Activated naive CD8-positive, alpha-beta T cell treated with anti-CD3 and anti-CD28 coated beads for 36 hours (primary cell): ENCODE results near the gene UFSP2. TPM values are rescaled to one million over a fixed set of nuclear protein-coding genes. Genes with fewer than 3 reads are reported as not detected.

Source experiments
- DNase-seq: peaks from one replicate; pipeline ENCODE4 v3.0.0; 2021
- H3K27ac Mint-ChIP-seq: one replicate; pipeline ENCODE4 v1.8.0; 2022; ENCODE audit warnings: mild to moderate bottlenecking, moderate library complexity, mixed read lengths
- H3K27me3 Mint-ChIP-seq: one replicate; pipeline ENCODE4 v1.8.0; 2022; ENCODE audit warnings: mild to moderate bottlenecking, mixed read lengths
- H3K36me3 Mint-ChIP-seq: one replicate; pipeline ENCODE4 v1.8.0; 2021; ENCODE audit warnings: mild to moderate bottlenecking, mixed read lengths
- H3K4me1 Mint-ChIP-seq: one replicate; pipeline ENCODE4 v1.8.0; 2021; ENCODE audit warnings: mixed read lengths
- H3K4me3 Mint-ChIP-seq: one replicate; pipeline ENCODE4 v1.8.0; 2022; ENCODE audit warnings: mild to moderate bottlenecking, moderate library complexity, mixed read lengths
- H3K9me3 Mint-ChIP-seq: one replicate; pipeline ENCODE4 v1.8.0; 2022; ENCODE audit warnings: mixed read lengths
- total RNA-seq, 2 experiments: library from RNA; stranded (reverse); gene quantifications; one replicate each; pipeline ENCODE4 v1.2.3, GENCODE V29; 2021

The UFSP2 gene, protein sequence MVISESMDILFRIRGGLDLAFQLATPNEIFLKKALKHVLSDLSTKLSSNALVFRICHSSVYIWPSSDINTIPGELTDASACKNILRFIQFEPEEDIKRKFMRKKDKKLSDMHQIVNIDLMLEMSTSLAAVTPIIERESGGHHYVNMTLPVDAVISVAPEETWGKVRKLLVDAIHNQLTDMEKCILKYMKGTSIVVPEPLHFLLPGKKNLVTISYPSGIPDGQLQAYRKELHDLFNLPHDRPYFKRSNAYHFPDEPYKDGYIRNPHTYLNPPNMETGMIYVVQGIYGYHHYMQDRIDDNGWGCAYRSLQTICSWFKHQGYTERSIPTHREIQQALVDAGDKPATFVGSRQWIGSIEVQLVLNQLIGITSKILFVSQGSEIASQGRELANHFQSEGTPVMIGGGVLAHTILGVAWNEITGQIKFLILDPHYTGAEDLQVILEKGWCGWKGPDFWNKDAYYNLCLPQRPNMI
- 10 to 100 TPM; 25.6 to 27.2 TPM for total RNA-seq

DNA sequence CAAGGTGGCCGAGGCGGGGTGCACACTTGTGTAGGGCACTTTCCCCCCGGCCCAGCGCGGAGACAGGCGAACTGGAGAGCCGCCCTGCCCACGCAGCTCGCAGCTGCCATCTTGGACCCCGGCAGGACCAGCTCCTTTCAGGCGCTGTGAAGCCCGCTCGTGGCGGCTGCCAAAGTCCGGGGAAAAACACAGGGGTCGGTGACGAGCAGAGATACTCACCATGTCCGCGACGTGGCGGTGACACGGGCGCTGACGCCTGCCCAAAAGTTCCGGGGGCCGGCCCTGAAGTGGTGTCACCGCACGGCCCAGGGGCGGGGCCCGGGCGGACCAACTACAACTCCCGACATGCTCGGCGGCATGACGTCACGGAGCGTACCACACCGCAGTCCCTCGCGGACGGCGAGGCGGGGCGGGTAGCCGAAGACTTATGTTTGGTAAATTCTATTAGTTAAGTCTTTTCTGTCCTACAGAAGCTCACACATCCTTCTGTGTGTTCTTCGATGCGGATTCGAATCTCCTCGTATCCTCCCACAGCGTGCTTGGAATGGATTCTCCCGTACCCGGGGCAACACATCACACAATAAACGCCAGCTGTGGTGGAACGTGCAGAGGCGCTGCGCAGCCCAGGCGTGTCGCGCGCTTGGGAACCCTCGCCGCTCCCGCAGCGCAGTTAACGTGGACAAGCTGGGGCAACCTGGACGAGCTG is at the start of gene UFSP2:
Gene UFSP2 (minus strand): TSS at position 318 of the 706 bp plus-strand sequence. CDS start 96 bp downstream, at position 222.
- Mint-ChIP-seq H3K4me1 (peaks cover 25% of the 10 kb centered on the region), H3K9me3 (no peaks in the 10 kb centered on the region)

DNA sequence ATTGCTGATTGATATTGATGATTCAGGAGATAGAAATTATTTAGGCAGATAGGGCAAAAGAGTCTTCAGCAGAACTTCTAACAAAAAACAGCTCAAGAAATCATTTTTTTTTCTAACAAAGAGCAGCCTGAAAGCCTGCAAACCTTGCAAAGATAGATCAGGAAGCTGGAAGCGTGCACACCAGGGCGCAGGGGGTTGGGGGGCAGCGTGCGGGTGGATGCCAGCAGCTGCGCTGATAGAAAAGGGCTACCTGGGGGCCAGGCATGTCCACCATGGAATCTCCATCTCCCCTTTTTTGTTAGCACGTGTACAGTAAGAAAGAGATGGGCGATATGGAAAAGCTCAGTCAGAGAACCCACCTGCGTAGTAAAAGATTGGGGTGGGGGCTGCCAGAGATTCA is 47.5 kb upstream of the UFSP2 start:
- Mint-ChIP-seq H3K9me3 (no peaks in the 10 kb centered on the region), H3K4me1 (peaks cover 15% of the 10 kb centered on the region), H3K4me3 (no peak overlapping the region), H3K27me3 (peaks cover 36% of the 10 kb centered on the region), H3K27ac (no peak overlapping the region), H3K36me3 (no peaks in the 10 kb centered on the region)
- no peak for DNase-seq

More for the DNA sequence above, at the start of gene UFSP2:
- Mint-ChIP-seq H3K27me3 (peaks cover 4% of the 10 kb centered on the region), H3K36me3 (peaks cover 12% of the 10 kb centered on the region), H3K4me3 (peak within 1 kb of the TSS; percentile 87), H3K27ac (peak within 1 kb of the TSS; percentile 98)
- DNase-seq, result peak; percentile 86

DNA sequence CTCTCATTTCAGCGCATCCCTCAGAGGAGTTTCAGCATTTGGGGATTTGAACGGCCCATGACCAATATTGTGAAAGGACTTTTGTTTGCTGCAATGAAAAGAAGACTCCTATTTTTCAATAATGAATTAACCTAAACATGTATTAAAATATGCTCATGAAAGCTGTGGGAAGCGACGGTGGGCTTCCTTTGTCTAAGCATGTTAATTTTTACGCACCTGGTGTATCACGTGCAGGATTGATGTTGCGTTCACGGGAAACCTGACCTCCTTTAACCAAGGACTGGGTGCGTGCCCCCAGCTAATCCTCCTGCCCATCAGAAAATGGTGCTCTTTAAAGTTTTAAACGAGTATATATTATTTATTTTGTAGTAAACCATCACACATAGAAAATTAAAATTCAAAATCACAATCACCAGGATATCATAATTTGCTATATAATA is 46.4 kb upstream of the UFSP2 start:
- peak overlapping the region; percentile 84 for H3K4me3 Mint-ChIP-seq
- H3K27ac Mint-ChIP-seq, result no peak overlapping the region
- peaks cover 15% of the 10 kb centered on the region for H3K4me1 Mint-ChIP-seq
- no peak for DNase-seq
- H3K27me3 Mint-ChIP-seq, result peaks cover 36% of the 10 kb centered on the region
- no peaks in the 10 kb centered on the region for H3K9me3 Mint-ChIP-seq
- H3K36me3 Mint-ChIP-seq, result no peaks in the 10 kb centered on the region

DNA sequence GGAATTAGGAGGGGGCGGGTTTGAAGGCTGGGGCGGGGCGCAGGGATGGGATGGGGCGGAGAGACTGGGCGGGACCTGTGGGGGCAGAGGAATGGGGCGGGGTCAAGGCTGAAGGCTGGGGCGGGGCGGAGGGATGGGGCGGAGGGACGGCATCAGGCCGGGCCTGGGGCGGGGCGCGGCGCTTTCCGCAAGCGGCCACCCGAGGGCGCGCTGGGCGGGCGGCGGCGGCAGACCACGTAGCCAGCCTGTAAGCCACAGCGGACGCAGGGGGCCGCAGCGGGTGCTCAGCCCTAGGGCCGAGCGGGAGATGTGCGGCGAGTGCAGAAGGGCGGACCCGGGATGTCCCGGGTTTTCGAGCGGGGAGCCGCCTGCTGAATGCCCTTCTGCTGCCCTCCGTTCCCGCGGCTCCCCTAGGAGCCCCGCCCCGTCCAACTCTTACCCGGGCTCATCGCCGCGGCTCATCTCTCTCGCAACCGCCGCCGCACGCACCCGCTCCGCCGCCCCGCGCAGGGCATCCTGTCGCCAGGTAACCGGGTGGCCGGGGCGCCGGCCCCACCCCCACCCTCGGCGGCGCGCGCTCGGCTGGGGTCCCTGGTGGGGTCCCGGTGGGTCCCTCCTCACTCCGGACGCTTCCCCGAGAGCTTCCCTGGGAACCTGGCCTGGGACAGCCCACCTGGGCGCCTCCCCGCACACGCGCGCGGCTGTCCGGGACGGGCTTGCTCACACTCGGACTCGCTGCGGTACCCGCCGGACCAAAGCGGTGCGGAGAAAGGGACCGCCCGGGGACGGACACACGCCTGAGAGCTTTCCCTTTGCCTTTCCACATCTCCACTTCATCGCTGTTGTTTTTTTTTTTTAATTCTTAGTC is 45.7 kb upstream of the UFSP2 start, which contains the start of gene CCDC110:
Gene CCDC110 (minus strand): TSS at position 499 of the 868 bp plus-strand sequence. CDS start 50 bp downstream, at position 449.
- no peaks in the 10 kb centered on the region for H3K36me3 Mint-ChIP-seq
- H3K27ac Mint-ChIP-seq, result no peak within 1 kb of the TSS
- H3K9me3 Mint-ChIP-seq, result no peaks in the 10 kb centered on the region
- peaks cover 32% of the 10 kb centered on the region for H3K27me3 Mint-ChIP-seq
- peak within 1 kb of the TSS; percentile 84 for H3K4me3 Mint-ChIP-seq
- peak; percentile 87 for DNase-seq
- H3K4me1 Mint-ChIP-seq, result peaks cover 15% of the 10 kb centered on the region

DNA sequence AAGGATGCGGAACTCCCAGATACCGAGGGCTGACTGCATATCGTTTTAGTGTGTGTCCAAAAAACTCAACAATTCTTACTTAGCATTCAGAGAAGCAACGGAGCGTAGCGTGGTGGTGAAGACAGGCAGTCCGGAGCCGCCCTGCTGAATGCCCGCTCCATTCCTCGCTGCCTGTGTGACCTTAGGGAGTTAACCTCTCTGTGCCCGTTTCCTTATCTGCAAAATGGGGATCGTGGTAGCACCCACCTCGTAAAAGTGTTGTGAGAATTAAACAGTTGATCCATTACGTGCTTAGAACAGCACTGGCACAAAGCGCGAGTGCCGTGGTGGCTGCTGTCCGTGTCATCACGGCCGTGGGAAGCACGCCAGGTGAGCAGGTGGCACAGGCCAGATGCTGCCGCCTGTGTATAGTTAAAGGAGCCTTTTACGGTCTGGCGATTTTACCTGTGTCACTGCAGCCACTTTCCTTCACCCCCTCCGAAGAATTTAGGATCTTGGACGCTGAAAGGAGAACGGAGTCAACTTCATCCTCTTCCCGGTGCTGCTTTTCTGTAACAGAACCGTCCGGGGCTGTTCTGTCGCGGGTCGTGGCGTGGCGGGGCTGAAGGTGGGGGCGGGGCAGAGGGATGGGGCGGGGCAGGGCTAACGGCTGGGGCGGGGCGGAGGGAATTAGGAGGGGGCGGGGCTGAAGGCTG is 44.9 kb upstream of the UFSP2 start:
- peak; percentile 22 for DNase-seq
- H3K4me3 Mint-ChIP-seq, result peak overlapping the region; percentile 78
- peaks cover 15% of the 10 kb centered on the region for H3K4me1 Mint-ChIP-seq
- H3K36me3 Mint-ChIP-seq, result no peaks in the 10 kb centered on the region
- no peaks in the 10 kb centered on the region for H3K9me3 Mint-ChIP-seq
- peaks cover 31% of the 10 kb centered on the region for H3K27me3 Mint-ChIP-seq
- H3K27ac Mint-ChIP-seq, result no peak overlapping the region

DNA sequence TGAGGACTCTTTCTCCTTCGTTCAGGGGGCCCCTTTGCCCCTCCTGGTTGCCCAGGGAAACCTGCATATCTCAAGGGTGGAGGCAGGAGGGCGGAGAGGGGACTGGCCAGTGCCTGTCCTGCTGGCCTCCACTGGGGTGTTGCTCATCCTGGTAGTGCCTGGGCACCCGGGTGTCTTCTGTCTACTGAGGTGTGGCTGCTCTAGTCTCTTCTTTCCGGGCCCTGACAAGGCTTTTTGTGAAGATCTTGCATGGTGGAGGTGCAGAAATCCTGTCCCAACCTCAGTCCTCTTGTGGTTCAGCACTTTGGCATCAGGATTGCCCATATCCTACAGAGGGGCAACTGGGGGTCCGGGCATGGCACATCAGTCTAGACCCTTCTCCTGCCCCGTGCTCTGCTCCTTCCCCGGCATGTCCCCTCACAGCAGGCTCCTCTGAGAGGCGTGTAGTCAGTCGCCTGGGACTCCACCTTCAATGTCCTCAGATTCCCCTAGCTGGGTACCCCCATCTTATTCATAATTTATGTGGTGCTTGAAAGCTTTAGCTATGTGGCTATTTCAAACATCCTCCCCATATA is 43.9 kb upstream of the UFSP2 start:
- peaks cover 15% of the 10 kb centered on the region for H3K4me1 Mint-ChIP-seq
- no peak for DNase-seq
- no peak overlapping the region for H3K27ac Mint-ChIP-seq
- peaks cover 31% of the 10 kb centered on the region for H3K27me3 Mint-ChIP-seq
- H3K9me3 Mint-ChIP-seq, result no peaks in the 10 kb centered on the region
- no peaks in the 10 kb centered on the region for H3K36me3 Mint-ChIP-seq
- H3K4me3 Mint-ChIP-seq, result no peak overlapping the region

DNA sequence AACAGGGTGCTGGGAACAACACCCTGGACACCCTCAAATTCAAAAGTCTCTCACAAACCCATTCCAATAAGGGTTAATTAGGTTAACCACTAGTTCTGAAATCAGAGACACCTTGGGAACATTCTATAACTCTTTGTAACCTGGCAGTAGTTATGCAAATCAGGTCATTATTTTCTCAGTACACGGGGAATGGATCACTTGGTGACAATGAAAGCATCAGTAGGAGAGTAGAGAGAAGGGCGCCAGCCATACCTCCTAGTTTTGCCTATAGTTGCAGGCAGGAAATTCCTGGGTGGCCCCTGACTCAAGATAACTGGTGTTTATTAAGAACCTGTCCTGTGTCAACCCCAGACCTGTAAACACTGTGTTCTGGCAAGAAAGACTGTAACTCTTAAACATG is 43.2 kb upstream of the UFSP2 start:
- H3K4me3 Mint-ChIP-seq, result no peak overlapping the region
- H3K9me3 Mint-ChIP-seq, result no peaks in the 10 kb centered on the region
- peaks cover 15% of the 10 kb centered on the region for H3K4me1 Mint-ChIP-seq
- no peaks in the 10 kb centered on the region for H3K36me3 Mint-ChIP-seq
- DNase-seq, result no peak
- H3K27me3 Mint-ChIP-seq, result peaks cover 31% of the 10 kb centered on the region
- H3K27ac Mint-ChIP-seq, result no peak overlapping the region

DNA sequence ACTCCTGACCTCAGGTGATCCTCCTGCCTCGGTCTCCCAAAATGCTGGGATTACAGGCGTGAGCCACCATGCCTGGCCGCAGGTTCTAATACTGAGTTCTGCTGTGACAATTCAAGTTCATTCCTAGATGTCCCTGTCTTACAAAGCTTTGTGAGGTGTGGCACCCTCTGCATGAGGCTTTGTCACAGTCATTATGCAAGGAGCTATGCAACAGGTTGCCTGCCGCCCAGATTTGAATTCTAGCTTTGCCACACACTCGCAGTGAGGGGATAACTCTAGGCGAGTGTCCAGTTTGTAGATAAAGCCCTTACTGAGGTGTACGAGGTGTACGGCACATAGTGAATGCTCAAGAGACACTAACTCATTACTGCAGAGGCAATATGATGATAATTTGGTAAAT is 42.2 kb upstream of the UFSP2 start:
- no peak for DNase-seq
- H3K27ac Mint-ChIP-seq, result no peak overlapping the region
- no peaks in the 10 kb centered on the region for H3K36me3 Mint-ChIP-seq
- H3K9me3 Mint-ChIP-seq, result no peaks in the 10 kb centered on the region
- peaks cover 27% of the 10 kb centered on the region for H3K27me3 Mint-ChIP-seq
- H3K4me1 Mint-ChIP-seq, result peaks cover 15% of the 10 kb centered on the region
- no peak overlapping the region for H3K4me3 Mint-ChIP-seq

DNA sequence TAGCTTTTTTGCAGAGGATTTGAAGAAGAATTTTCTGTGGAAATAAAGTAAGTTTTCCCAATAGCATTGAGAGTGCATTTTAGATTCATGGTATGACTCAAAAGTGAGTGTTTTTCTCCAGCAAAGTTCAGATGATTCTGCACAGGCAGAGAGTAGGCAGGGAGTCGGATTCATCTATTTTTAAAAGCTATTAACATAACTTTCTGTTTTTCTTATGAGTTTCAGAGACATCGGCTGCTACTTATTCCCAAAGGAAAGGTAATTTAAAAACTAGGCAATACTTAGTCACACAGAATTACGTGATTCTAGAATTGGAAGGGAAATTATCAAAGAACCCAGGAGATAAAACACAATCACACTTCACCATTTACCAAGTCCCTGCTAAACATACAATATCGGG is 41.3 kb upstream of the UFSP2 start:
- no peaks in the 10 kb centered on the region for H3K9me3 Mint-ChIP-seq
- H3K27ac Mint-ChIP-seq, result no peak overlapping the region
- no peak overlapping the region for H3K4me3 Mint-ChIP-seq
- H3K36me3 Mint-ChIP-seq, result no peaks in the 10 kb centered on the region
- H3K4me1 Mint-ChIP-seq, result peaks cover 15% of the 10 kb centered on the region
- DNase-seq, result no peak
- peaks cover 21% of the 10 kb centered on the region for H3K27me3 Mint-ChIP-seq

DNA sequence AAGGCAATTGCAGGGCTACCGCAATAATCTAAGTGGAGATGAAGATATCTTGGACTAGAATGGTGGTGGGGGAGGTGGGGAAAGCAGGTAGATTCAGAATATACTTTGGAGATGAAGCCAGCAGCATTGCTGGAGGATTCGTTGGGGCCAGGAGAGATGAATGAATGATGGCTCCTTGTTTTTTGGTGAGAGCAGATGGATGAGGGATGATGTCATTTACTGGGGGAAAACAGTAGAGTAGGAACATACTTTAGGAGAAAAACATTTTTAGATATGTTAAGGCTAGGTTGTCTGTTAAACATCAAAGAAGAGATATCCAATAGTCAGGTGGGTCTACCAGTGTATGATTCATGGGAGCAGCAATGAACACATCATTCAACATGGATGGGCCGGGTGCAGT is 39.9 kb upstream of the UFSP2 start:
- no peaks in the 10 kb centered on the region for H3K36me3 Mint-ChIP-seq
- no peak overlapping the region for H3K4me3 Mint-ChIP-seq
- no peak for DNase-seq
- H3K9me3 Mint-ChIP-seq, result no peaks in the 10 kb centered on the region
- peaks cover 11% of the 10 kb centered on the region for H3K4me1 Mint-ChIP-seq
- H3K27ac Mint-ChIP-seq, result no peak overlapping the region
- peaks cover 21% of the 10 kb centered on the region for H3K27me3 Mint-ChIP-seq

DNA sequence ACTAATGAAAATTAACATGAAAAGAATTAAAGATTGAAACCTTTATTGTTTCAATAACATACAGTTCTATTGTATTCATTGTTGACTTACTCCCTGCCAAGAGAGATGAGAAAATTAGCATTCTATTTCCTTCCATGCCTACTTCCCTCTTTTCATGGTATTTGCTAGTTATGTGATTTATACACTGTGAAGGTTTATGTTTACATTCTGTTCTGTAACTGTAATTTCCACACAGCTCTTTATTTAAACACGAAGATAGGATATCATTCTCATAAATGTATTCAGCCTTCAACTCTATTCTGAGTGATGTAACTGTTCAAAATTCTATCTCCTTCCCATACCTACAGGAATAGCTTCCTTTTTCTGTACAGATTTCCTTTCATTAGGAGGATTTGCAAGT is 39.1 kb upstream of the UFSP2 start:
- Mint-ChIP-seq H3K4me1 (peaks cover 5% of the 10 kb centered on the region), H3K36me3 (no peaks in the 10 kb centered on the region), H3K27me3 (peaks cover 15% of the 10 kb centered on the region), H3K4me3 (no peak overlapping the region), H3K9me3 (no peaks in the 10 kb centered on the region), H3K27ac (no peak overlapping the region)
- no peak for DNase-seq

DNA sequence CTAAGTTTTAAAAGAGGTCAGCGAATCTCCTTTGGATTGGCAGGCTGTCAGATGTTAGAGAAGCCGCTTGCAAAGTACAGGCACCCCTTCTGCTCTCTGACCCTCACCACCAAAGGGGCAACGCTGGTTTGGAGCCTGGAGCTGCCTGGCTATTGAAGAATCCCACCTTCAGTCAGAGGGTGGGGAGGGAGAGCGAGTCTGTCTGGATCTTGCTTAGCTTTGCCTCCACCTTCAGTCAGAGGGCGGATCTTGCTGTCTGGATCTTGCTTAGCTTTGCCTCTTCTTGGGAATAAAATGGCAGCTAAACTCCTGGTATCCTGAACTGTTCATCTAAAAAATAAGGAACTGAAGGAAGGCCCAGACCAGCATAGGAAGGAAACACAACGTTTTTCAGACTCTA is 38.4 kb upstream of the UFSP2 start:
- Mint-ChIP-seq H3K27ac (no peak overlapping the region), H3K4me3 (no peak overlapping the region), H3K4me1 (no peaks in the 10 kb centered on the region), H3K9me3 (no peaks in the 10 kb centered on the region), H3K27me3 (peaks cover 9% of the 10 kb centered on the region), H3K36me3 (peaks cover 5% of the 10 kb centered on the region)
- DNase-seq, result no peak

DNA sequence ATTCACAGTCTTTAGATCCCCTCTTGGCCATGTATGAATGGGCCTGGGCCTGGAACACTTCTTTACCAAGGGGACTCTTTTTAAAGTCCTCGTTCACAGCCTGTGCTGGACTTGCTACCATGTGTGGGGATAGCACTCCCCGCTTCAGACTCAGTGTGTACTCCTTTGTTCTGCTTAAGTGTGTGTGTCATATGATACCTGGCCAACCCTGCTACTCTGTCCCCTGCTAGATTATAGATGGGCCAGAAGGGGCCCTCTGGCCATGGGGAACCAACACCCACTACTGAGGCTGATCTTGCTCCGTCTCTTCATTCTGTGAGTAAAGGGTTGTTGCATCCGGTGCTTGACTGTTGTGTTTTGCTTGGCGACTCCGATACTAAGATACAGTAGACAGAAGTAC is 37.8 kb upstream of the UFSP2 start:
- peaks cover 5% of the 10 kb centered on the region for H3K36me3 Mint-ChIP-seq
- H3K27ac Mint-ChIP-seq, result no peak overlapping the region
- H3K27me3 Mint-ChIP-seq, result peaks cover 6% of the 10 kb centered on the region
- DNase-seq, result no peak
- H3K4me3 Mint-ChIP-seq, result no peak overlapping the region
- H3K9me3 Mint-ChIP-seq, result no peaks in the 10 kb centered on the region
- H3K4me1 Mint-ChIP-seq, result no peaks in the 10 kb centered on the region

DNA sequence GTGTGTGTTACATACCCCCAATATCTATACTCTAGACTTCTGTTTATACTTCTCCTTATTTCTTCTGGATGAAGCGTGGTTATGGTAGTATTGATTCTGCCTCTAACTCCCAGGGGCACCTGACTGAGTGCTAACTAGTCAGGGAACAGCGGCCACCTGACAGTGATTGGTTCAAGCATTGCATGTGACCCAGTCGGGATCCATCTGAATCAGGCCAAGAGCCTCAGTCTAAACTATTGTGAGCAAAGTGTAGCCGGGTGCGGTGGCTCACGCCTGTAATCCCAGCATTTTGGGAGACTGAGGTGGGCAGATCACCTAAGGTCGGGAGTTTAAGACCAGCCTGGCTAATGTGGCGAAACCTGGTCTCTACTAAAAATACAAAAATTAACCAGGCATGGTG is 35.8 kb upstream of the UFSP2 start:
- Mint-ChIP-seq H3K27me3 (peaks cover 4% of the 10 kb centered on the region), H3K9me3 (no peaks in the 10 kb centered on the region)

More for the DNA sequence above, 35.8 kb upstream of the UFSP2 start:
- DNase-seq, result no peak
- no peaks in the 10 kb centered on the region for H3K4me1 Mint-ChIP-seq
- no peak overlapping the region for H3K27ac Mint-ChIP-seq
- H3K4me3 Mint-ChIP-seq, result no peak overlapping the region
- peaks cover 5% of the 10 kb centered on the region for H3K36me3 Mint-ChIP-seq
